GM23338 (cell line): ENCODE measurements around the gene SLCO3A1. TPM values are rescaled to one million over a fixed set of nuclear protein-coding genes. Genes with fewer than 3 reads are reported as not detected.

Source experiments
- ATAC-seq: fragments of 200-7000 bp; cut with Tn5 transposase; 3 replicates; pipeline ENCODE4 v1.9.1; 2020
- DNase-seq: peaks from one replicate; pipeline ENCODE4 v3.0.0-alpha.2; 2015; ENCODE audit warnings: low spot score
- H2AFZ ChIP-seq: fragments of 200-600 bp; sonication (generic); 2 replicates; pipeline ENCODE4 v1.8.0; 2016; ENCODE audit warnings: antibody characterized with exemption, mild to moderate bottlenecking, moderate library complexity
- H3F3A ChIP-seq: fragments of 200-600 bp; sonication (generic); replicated peaks from 2 replicates; pipeline ENCODE4 v1.8.0; 2017; ENCODE audit warnings: antibody characterized with exemption, mixed run types, low read depth
- H3K27ac ChIP-seq: fragments of 200-600 bp; sonication (generic); 2 replicates; pipeline ENCODE4 v1.6.1; 2016; ENCODE audit warnings: low read depth
- H3K27me3 ChIP-seq: fragments of 200-600 bp; sonication (generic); 2 replicates; pipeline ENCODE4 v1.8.0; 2016; ENCODE audit warnings: mild to moderate bottlenecking, mixed run types, moderate library complexity; ENCODE audit not compliant: insufficient read depth
- H3K36me3 ChIP-seq: fragments of 200-600 bp; sonication (generic); 2 replicates; pipeline ENCODE4 v1.8.0; 2016; ENCODE audit warnings: mild to moderate bottlenecking; ENCODE audit not compliant: insufficient read depth
- H3K4me1 ChIP-seq: fragments of 200-600 bp; sonication (generic); 2 replicates; pipeline ENCODE4 v1.8.0; 2016; ENCODE audit warnings: mild to moderate bottlenecking, moderate library complexity; ENCODE audit not compliant: insufficient read depth
- H3K4me2 ChIP-seq: fragments of 200-600 bp; sonication (generic); 2 replicates; pipeline ENCODE4 v1.7.1; 2017; ENCODE audit warnings: mixed run types
- H3K4me3 ChIP-seq: fragments of 200-600 bp; sonication (generic); 2 replicates; pipeline ENCODE4 v1.6.1; 2016; ENCODE audit warnings: mixed run types
- H3K79me2 ChIP-seq: fragments of 200-600 bp; sonication (generic); replicated peaks from 2 replicates; pipeline ENCODE4 v1.8.0; 2017; ENCODE audit warnings: mild to moderate bottlenecking; ENCODE audit not compliant: insufficient read depth
- H3K9me2 ChIP-seq: fragments of 200-600 bp; sonication (generic); 2 replicates; pipeline ENCODE4 v1.8.0; 2017; ENCODE audit not compliant: insufficient read depth
- H4K20me1 ChIP-seq: fragments of 200-600 bp; sonication (generic); replicated peaks from 2 replicates; pipeline ENCODE4 v1.8.0; 2017; ENCODE audit warnings: mild to moderate bottlenecking; ENCODE audit not compliant: insufficient read depth
- H3K27ac Mint-ChIP-seq: 2 replicates; pipeline ENCODE4 v1.8.0; 2020; ENCODE audit warnings: inconsistent platforms, mild to moderate bottlenecking, moderate library complexity, mixed read lengths
- H3K27me3 Mint-ChIP-seq: 3 replicates; pipeline ENCODE4 v1.8.0; 2022; ENCODE audit warnings: low read depth, mild to moderate bottlenecking, moderate library complexity, mixed read lengths, inconsistent platforms; ENCODE audit not compliant: insufficient read depth, poor library complexity
- H3K36me3 Mint-ChIP-seq: 3 replicates; pipeline ENCODE4 v1.8.0; 2021; ENCODE audit warnings: low read depth, mild to moderate bottlenecking, inconsistent platforms, moderate library complexity, mixed read lengths
- H3K4me1 Mint-ChIP-seq: 3 replicates; pipeline ENCODE4 v1.8.0; 2020; ENCODE audit warnings: mild to moderate bottlenecking, inconsistent platforms, mixed read lengths
- H3K4me3 Mint-ChIP-seq: 3 replicates; pipeline ENCODE4 v1.8.0; 2021; ENCODE audit warnings: moderate library complexity, mild to moderate bottlenecking, inconsistent platforms, mixed read lengths
- H3K9me3 Mint-ChIP-seq: 3 replicates; pipeline ENCODE4 v1.8.0; 2020; ENCODE audit warnings: moderate library complexity, mild to moderate bottlenecking, inconsistent platforms, mixed read lengths
- CREB1 ChIP-seq: fragments of 250-450 bp; sonication (Bioruptor Pico); IDR thresholded peaks from 2 replicates; pipeline ENCODE4 v1.5.0; 2020; ENCODE audit warnings: low read depth, mild to moderate bottlenecking, moderate library complexity
- CTCF ChIP-seq, 2 experiments: fragments of 200-600 bp in 1 of 2; sonication (generic) in 1 of 2; conservative IDR thresholded peaks; 2 replicates each; pipeline versions ENCODE4 v1.5.1 to v1.6.1; 2016 to 2017; ENCODE audit warnings: antibody characterized with exemption in 2 of 2, low read depth in 2 of 2, mild to moderate bottlenecking in 2 of 2, moderate library complexity in 1 of 2
- ETS1 ChIP-seq: IDR thresholded peaks from 2 replicates; pipeline ENCODE4 v1.6.1; 2016; ENCODE audit warnings: antibody characterized with exemption
- EZH2 ChIP-seq: fragments of 200-600 bp; sonication (generic); IDR thresholded peaks from one replicate; pipeline ENCODE4 v1.8.0; 2017; ENCODE audit warnings: antibody characterized with exemption, mild to moderate bottlenecking, low read depth; ENCODE audit not compliant: unreplicated experiment
- EZH2phosphoT487 ChIP-seq: fragments of 200-600 bp; sonication (generic); IDR thresholded peaks from one replicate; pipeline ENCODE4 v1.8.1; 2018; ENCODE audit warnings: antibody characterized with exemption; ENCODE audit not compliant: unreplicated experiment
- JUNB ChIP-seq: IDR thresholded peaks from one replicate; pipeline ENCODE4 v1.6.1; 2016; ENCODE audit warnings: antibody characterized with exemption; ENCODE audit not compliant: unreplicated experiment
- NANOG ChIP-seq: IDR thresholded peaks from 2 replicates; pipeline ENCODE4 v1.6.1; 2016; ENCODE audit warnings: antibody characterized with exemption, borderline replicate concordance
- POLR2AphosphoS5 ChIP-seq: IDR thresholded peaks from 2 replicates; pipeline ENCODE4 v1.6.1; 2016; ENCODE audit warnings: antibody characterized with exemption, low read depth
- STAT1 ChIP-seq: IDR thresholded peaks from one replicate; pipeline ENCODE4 v1.6.1; 2016; ENCODE audit warnings: antibody characterized with exemption; ENCODE audit not compliant: unreplicated experiment
- ZNF114 ChIP-seq: fragments of 250-450 bp; sonication (Bioruptor Pico); IDR thresholded peaks from 2 replicates; pipeline ENCODE4 v1.5.0; 2020; ENCODE audit warnings: mild to moderate bottlenecking, moderate library complexity
- ZNF331 ChIP-seq: fragments of 250-450 bp; sonication (Bioruptor Pico); IDR thresholded peaks from 2 replicates; pipeline ENCODE4 v1.5.0; 2020; ENCODE audit warnings: low read depth, mild to moderate bottlenecking, moderate library complexity
- ZNF462 ChIP-seq: fragments of 250-450 bp; sonication (Bioruptor Pico); IDR thresholded peaks from 2 replicates; pipeline ENCODE4 v1.5.0; 2020; ENCODE audit warnings: mild to moderate bottlenecking, moderate library complexity
- polyA plus RNA-seq: library from polyadenylated mRNA; unstranded; fragments of >200 nt; fragmentation: Nextera tagmentation; extraction: Ambion mirVana; gene quantifications from 2 replicates; pipeline ENCODE4 v1.2.1, GENCODE V29; 2016
- total RNA-seq: library from RNA; depleted of rRNA; stranded (reverse); fragments of >200 nt; shearing (Covaris generic); gene quantifications from 2 replicates; pipeline ENCODE4 v1.2.3, GENCODE V29; 2014

SLCO3A1 gene
- total and polyA plus RNA-seq, 2 experiments from 2014 or later, result 7.3 to 9.4 TPM

GRCh38 chr15:92151168-92151567 lies 297.7 kb downstream of the SLCO3A1 start:
- no peak for ATAC-seq
- H3K36me3 Mint-ChIP-seq, result peaks cover 2% of the 10 kb centered on the region; the same call in 2 of the 3 replicates
- TF ChIP-seq ZNF114, result no peak
- TF ChIP-seq CREB1, result no peak
- TF ChIP-seq EZH2phosphoT487, result no peak
- no peak for TF ChIP-seq POLR2AphosphoS5
- no peak for TF ChIP-seq STAT1
- TF ChIP-seq ZNF331 (CRISPR knock-in tag), result no peak
- TF ChIP-seq JUNB, result no peak
- no peak for TF ChIP-seq ETS1

GRCh38 chr15:92151741-92152140 lies 298.2 kb downstream of the SLCO3A1 start:
- no peak overlapping the region for H3K27ac ChIP-seq
- peaks cover 9% of the 10 kb centered on the region; the same call in 1 of the 2 replicates for H3K4me1 ChIP-seq
- Mint-ChIP-seq H3K4me1 (peaks cover 10% of the 10 kb centered on the region; the same call in 2 of the 3 replicates), H3K27me3 (peaks cover 2% of the 10 kb centered on the region), H3K9me3 (no peaks in the 10 kb centered on the region), H3K36me3 (peaks cover 2% of the 10 kb centered on the region; the same call in 2 of the 3 replicates), H3K27ac (no peak overlapping the region), H3K4me3 (no peak overlapping the region)
- no peaks in the 10 kb centered on the region for H3K36me3 ChIP-seq
- H3K79me2 ChIP-seq, result no peaks in the 10 kb centered on the region
- H3K4me2 ChIP-seq, result no peak overlapping the region
- H3F3A ChIP-seq, result no peaks in the 10 kb centered on the region
- ATAC-seq (no peak), DNase-seq (no peak)
- 0 out of 2 replicates have a peak, but pooled peaks cover 3% of the 10 kb centered on the region for H4K20me1 ChIP-seq
- no peak overlapping the region for H2AFZ ChIP-seq
- peaks cover 3% of the 10 kb centered on the region; the same call in 1 of the 2 replicates for H3K9me2 ChIP-seq
- no peak overlapping the region for H3K4me3 ChIP-seq
- no peaks in the 10 kb centered on the region for H3K27me3 ChIP-seq
- TF ChIP-seq EZH2 (no peak), ZNF114 (no peak), CTCF (conservative IDR thresholded peaks at IDR 0.05; ENCODE audit: low read depth in 2 of 2) (no peak), POLR2AphosphoS5 (no peak), ZNF462 (no peak), EZH2phosphoT487 (no peak), CREB1 (no peak), NANOG (no peak)

More at GRCh38 chr15:92151168-92151567, 297.7 kb downstream of the SLCO3A1 start:
- Mint-ChIP-seq H3K9me3 (no peaks in the 10 kb centered on the region), H3K4me3 (no peak overlapping the region), H3K27ac (no peak overlapping the region), H3K4me1 (peaks cover 15% of the 10 kb centered on the region; the same call in 2 of the 3 replicates), H3K27me3 (peaks cover 4% of the 10 kb centered on the region)
- Histone ChIP-seq H3K4me2 (no peak overlapping the region), H3F3A (no peaks in the 10 kb centered on the region), H3K4me3 (no peak overlapping the region), H3K9me2 (peaks cover 3% of the 10 kb centered on the region; the same call in 1 of the 2 replicates), H4K20me1 (0 out of 2 replicates have a peak, but pooled peaks cover 3% of the 10 kb centered on the region), H3K79me2 (no peaks in the 10 kb centered on the region), H3K27me3 (no peaks in the 10 kb centered on the region), H3K27ac (no peak overlapping the region), H3K4me1 (peaks cover 9% of the 10 kb centered on the region; the same call in 1 of the 2 replicates), H3K36me3 (no peaks in the 10 kb centered on the region), H2AFZ (no peak overlapping the region)
- no peak for DNase-seq
